ENCODE results near the gene CCPG1.

DNA sequence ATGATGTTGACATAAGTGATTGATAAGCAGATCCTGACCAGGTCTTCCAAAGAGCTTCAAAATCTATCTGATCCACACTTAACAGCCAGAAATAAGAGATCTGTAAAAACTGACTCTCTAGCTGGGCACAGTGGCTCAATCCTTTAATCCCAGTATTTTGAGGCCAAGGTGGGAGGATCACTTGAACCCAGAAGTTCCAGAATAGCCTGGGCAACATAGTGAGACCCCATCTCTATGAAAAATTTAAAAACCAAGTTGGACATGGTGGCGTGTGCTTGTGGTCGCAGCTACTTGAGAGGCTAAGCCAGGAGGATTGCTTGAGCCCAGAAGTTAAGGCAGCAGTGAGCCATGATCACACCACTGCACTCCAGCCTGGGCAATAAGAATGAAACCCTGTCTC lies 45.5 kb downstream of the CCPG1 start:
- TF ChIP-seq, protein P1, sequence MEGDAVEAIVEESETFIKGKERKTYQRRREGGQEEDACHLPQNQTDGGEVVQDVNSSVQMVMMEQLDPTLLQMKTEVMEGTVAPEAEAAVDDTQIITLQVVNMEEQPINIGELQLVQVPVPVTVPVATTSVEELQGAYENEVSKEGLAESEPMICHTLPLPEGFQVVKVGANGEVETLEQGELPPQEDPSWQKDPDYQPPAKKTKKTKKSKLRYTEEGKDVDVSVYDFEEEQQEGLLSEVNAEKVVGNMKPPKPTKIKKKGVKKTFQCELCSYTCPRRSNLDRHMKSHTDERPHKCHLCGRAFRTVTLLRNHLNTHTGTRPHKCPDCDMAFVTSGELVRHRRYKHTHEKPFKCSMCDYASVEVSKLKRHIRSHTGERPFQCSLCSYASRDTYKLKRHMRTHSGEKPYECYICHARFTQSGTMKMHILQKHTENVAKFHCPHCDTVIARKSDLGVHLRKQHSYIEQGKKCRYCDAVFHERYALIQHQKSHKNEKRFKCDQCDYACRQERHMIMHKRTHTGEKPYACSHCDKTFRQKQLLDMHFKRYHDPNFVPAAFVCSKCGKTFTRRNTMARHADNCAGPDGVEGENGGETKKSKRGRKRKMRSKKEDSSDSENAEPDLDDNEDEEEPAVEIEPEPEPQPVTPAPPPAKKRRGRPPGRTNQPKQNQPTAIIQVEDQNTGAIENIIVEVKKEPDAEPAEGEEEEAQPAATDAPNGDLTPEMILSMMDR (IDR thresholded peaks at IDR 0.05; ENCODE audit: poor library complexity, severe bottlenecking): no peak
- no peak for TF ChIP-seq EZH2 (IDR thresholded peaks at IDR 0.05; ENCODE audit: borderline replicate concordance, insufficient read depth, low read length, poor library complexity, severe bottlenecking)
